Calu3 (cell line): ENCODE results near the gene LAMC3. TPM values are rescaled to one million over a fixed set of nuclear protein-coding genes. Genes with fewer than 3 reads are reported as not detected.

Experiments
- BruUV-seq: library from RNA; stranded (reverse); fragments of 400-500 nt; replicated peaks from 2 replicates; lab custom pipeline; 2021; lab: Mats Ljungman, UMichigan
- CTCF ChIA-PET: fragments of 300-600 bp; sonication (Branson Sonifier 250); formaldehyde crosslinking; loops from one replicate; lab custom pipeline; 2022; ENCODE audit warnings: antibody characterized with exemption; lab: Charles Lee
- DNase-seq: peaks from one replicate; pipeline ENCODE4 v3.0.0; 2022
- H3K27ac Mint-ChIP-seq: one replicate; pipeline ENCODE4 v1.8.0; 2022; ENCODE audit warnings: mixed read lengths; ENCODE audit not compliant: unreplicated experiment
- H3K27me3 Mint-ChIP-seq: one replicate; pipeline ENCODE4 v1.8.0; 2022; ENCODE audit warnings: mixed read lengths; ENCODE audit not compliant: unreplicated experiment
- H3K36me3 Mint-ChIP-seq: one replicate; pipeline ENCODE4 v1.8.0; 2022; ENCODE audit warnings: mild to moderate bottlenecking, moderate library complexity, mixed read lengths; ENCODE audit not compliant: insufficient read depth, unreplicated experiment
- H3K4me1 Mint-ChIP-seq: one replicate; pipeline ENCODE4 v1.8.0; 2022; ENCODE audit warnings: mild to moderate bottlenecking, low read depth, mixed read lengths; ENCODE audit not compliant: unreplicated experiment
- H3K4me3 Mint-ChIP-seq: one replicate; pipeline ENCODE4 v1.8.0; 2022; ENCODE audit warnings: mild to moderate bottlenecking, low read depth, moderate library complexity, mixed read lengths; ENCODE audit not compliant: unreplicated experiment
- H3K9me3 Mint-ChIP-seq: one replicate; pipeline ENCODE4 v1.8.0; 2022; ENCODE audit warnings: low read depth, mixed read lengths; ENCODE audit not compliant: unreplicated experiment
- CTCF ChIP-seq: fragments of 200-600 bp; IDR thresholded peaks from one replicate; pipeline ENCODE4 v1.8.0; 2022; ENCODE audit warnings: antibody characterized with exemption; ENCODE audit not compliant: unreplicated experiment
- intact Hi-C: fragments of 100-400 bp; cut with micrococcal nuclease; formaldehyde crosslinking; loops from one replicate; pipeline ENCODE4 v1.10.0; 2022; ENCODE audit not compliant: unreplicated experiment
- total RNA-seq: library from RNA; stranded (reverse); gene quantifications from 2 replicates; pipeline ENCODE4 v1.2.3, GENCODE V29; 2022

Gene LAMC3
- total RNA-seq, 1 experiment from 2014 or later: not detected

DNA sequence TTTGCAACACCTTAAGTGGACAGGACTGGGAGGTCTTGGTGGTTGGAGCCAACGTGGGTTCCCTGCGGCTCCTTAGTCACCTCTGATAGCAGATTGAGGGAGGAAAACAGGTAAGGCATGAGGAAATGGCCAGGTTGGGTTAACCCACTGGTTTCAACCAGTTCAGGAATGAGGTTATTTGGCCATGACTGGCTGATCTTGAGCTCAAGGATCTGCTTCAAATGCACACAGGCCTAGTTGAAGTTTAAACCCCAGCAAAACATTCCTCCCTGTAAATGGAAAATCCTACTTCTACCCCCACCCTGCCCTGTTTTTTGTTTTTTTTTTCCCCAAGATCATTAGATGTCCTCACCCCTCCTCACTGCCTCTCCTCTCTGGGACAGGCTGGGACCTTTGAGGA is 113.2 kb downstream of the LAMC3 start:
- TF ChIP-seq CTCF: no peak
- Mint-ChIP-seq H3K4me1 (peaks cover 24% of the 10 kb centered on the region), H3K27ac (peak overlapping the region; percentile 63), H3K9me3 (no peaks in the 10 kb centered on the region), H3K36me3 (peaks cover 18% of the 10 kb centered on the region), H3K27me3 (no peaks in the 10 kb centered on the region), H3K4me3 (no peak overlapping the region)
- BruUV-seq: no TSS peak
- CTCF ChIA-PET: interaction anchor here (0.7 kb wide), 2 partner anchors 17 to 1142 kb away, joined by 3 read pairs; no protein-coding TSS in a partner anchor
- DNase-seq: peak; percentile 29
- intact Hi-C loops: no loop called here

- no peaks in the 10 kb centered on the region for H3K27me3 Mint-ChIP-seq
- intact Hi-C loops: no loop called here
- H3K9me3 Mint-ChIP-seq: no peaks in the 10 kb centered on the region
- H3K27ac Mint-ChIP-seq: peak overlapping the region; percentile 97
- peaks cover 24% of the 10 kb centered on the region for H3K4me1 Mint-ChIP-seq
- H3K4me3 Mint-ChIP-seq: peak overlapping the region; percentile 84
- peaks cover 28% of the 10 kb centered on the region for H3K36me3 Mint-ChIP-seq
- no peak for TF ChIP-seq CTCF
- TSS peak; percentile 98 for BruUV-seq
- no peak for DNase-seq
- CTCF ChIA-PET: no interaction called here
These were observed 116.0 kb downstream of the LAMC3 start for GRCh38 chr9:131125038-131125287.

GRCh38 chr9:131125288-131126058 is 116.5 kb downstream of the LAMC3 start, which contains the start of gene NUP214:
TSS of gene NUP214 (plus strand) at chr9:131125586. CDS start at chr9:131125705, 119 bp downstream.
- BruUV-seq: no TSS peak

DNA sequence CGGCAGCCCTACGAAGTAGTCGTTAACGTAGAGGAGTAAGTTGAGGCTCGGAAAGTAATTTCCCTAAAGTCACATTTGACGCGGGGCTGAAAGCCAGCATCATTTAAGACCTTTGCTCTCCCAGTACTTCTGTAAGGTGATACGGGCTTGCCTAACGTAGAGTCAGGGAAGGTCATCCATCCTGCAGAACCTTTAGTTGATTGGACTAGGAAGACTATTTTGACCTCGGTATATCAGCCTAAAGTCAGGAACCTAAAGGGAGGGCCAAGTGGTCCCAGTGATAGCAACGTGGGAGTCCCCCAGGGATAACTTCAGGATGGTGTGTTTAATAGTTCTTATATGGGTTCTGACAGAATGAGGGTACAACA is 117.1 kb downstream of the LAMC3 start:
- Mint-ChIP-seq H3K36me3 (peaks cover 28% of the 10 kb centered on the region), H3K27ac (peak overlapping the region; percentile 97), H3K9me3 (no peaks in the 10 kb centered on the region), H3K4me1 (peaks cover 22% of the 10 kb centered on the region), H3K4me3 (peak overlapping the region; percentile 84), H3K27me3 (no peaks in the 10 kb centered on the region)
- CTCF ChIA-PET: no interaction called here
- no peak for TF ChIP-seq CTCF
- DNase-seq: no peak
- BruUV-seq: TSS peak; percentile 43
- intact Hi-C loops: no loop called here

More at GRCh38 chr9:131125288-131126058, 116.5 kb downstream of the LAMC3 start, which contains the start of gene NUP214:
- CTCF ChIA-PET: no interaction called here
- peak within 1 kb of the TSS; percentile 84 for H3K4me3 Mint-ChIP-seq
- intact Hi-C loops: no loop called here
- DNase-seq: peak; percentile 94
- peak within 1 kb of the TSS; percentile 97 for H3K27ac Mint-ChIP-seq
- peaks cover 24% of the 10 kb centered on the region for H3K4me1 Mint-ChIP-seq
- H3K36me3 Mint-ChIP-seq: peaks cover 28% of the 10 kb centered on the region
- no peaks in the 10 kb centered on the region for H3K9me3 Mint-ChIP-seq
- no peaks in the 10 kb centered on the region for H3K27me3 Mint-ChIP-seq
- no peak for TF ChIP-seq CTCF
